NCI-H1930 (cell line): ENCODE data around the gene RBM34.
"Not testable (repeated sequence)": the region's sequence is repeated elsewhere in the genome, so short reads cannot be mapped to it uniquely, and the experiment has no call there.

Experiments used
- DNase-seq, 2 experiments: peaks; one replicate each; lab custom pipeline; 2025; lab: John Stamatoyannopoulos, UW

Gene RBM34

DNA sequence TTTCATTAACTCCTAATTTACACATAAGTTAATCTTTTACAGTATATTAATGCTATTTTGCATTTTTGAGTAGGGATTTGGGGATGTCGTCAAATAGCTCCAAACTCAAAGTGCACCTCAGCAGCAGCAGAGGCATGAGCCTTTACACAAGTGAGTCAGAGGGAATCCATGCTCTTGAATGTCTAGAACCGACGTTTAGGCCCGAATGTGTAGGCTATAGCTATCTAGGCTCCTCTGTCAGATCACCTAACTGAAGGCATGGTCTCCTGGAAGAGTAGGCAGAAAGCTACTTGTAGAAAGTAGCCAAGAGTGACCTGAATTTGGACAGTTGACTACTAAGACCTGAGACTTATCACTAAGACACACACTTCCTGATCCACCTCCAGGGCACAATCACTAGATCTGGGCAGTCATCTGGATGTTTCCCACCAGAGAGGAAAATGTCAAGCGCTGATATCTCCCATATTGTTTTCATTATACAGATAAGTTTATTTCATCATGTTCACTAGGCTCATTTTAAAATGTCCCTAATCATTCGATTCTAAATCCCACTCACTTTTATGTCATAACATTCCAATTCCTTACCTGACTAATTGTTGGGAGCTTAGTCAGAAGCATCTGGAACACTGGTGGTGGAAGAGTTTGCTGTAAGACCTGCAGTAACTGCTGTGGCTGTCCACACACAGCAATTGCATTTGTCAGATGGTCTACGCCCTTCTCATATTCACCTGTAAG, 47.7 kb downstream of the RBM34 start:
- DNase-seq, result no peak

GRCh38 chr1:235112297-235113182, 48.5 kb downstream of the RBM34 start:
- no peak for DNase-seq

DNA sequence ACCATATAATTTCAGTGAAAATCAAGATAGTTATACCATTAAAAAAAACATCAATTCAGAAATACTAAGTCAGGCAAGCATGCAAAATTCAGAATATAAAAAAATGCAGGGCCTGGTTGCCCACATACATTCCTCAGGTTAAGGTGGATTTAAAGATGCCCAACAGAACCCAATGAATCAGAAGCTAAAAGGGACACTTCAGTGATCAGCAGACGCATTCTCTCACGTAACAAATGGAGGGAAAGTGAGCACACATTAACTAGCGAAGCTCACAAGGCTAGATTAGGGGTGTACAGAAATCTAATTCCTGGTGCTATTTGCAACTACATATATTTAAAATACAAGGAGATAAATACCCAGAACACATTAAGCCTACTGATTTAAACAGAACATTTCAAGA, 49.9 kb downstream of the RBM34 start:
- DNase-seq, result no peak

DNA sequence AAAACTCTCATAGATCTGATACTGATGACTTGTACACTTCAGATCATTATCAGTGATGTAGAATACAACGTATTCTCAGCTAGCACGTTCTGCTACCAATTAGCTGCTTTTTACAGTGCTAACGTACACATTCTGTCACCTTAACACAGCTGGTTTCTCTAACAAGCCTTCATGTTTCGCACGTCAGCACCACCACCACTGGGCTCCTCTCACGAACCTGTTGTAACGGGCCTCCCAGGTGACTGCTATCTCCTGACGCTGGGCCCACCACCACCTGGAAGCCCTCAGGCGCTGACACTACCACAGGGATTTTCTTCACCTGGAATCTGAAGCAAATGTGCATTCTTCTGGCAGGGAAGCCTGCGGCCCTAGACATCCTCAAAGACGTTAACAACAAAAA, 52.2 kb downstream of the RBM34 start:
- DNase-seq, result no peak

GRCh38 chr1:235108185-235108593, 52.9 kb downstream of the RBM34 start:
- DNase-seq, result no peak

GRCh38 chr1:235107368-235108184, 53.5 kb downstream of the RBM34 start:
- no peak for DNase-seq

DNA sequence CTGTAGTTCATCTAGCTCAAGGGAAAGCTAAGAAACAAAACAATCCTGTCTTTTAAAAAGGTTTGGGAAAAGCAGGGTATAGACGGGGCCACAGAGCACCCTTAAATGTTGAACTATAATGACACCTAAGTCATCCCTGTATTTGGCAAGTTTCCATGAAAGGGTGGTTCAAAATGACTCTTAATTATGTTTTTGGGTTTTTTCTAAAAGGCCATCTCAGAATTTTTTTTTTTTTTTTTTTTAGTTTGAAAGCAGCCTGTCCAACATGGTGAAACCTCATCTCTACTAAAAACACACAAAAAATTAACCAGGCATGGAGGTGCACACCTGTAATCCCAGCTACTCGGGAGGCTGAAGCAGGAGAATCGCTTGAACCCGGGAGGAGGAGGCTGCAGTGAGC, 54.6 kb downstream of the RBM34 start:
- DNase-seq, result no peak

- no peak for DNase-seq
These were observed 55.7 kb downstream of the RBM34 start for GRCh38 chr1:235105051-235106043.

DNA sequence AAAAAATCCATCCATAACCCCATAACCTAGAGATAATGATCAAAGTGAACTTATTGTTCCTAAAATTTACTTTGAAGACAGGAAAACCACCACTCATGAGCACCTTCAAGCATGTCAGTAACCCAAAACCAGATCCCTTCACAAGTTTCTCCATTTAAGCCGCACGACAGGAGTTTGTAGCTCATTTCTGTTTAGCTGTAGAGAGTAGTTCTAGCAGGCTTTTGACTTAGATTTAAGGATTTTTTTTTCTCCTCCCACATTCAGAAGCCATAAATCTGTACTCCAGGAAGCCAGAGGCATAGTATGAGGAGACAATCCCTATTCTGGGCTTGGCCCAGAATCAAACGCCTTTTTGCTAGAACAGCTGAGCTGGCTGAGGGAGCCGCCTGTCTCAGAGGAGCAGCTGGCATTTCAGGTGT, 58.0 kb downstream of the RBM34 start:
- no peak for DNase-seq

DNA sequence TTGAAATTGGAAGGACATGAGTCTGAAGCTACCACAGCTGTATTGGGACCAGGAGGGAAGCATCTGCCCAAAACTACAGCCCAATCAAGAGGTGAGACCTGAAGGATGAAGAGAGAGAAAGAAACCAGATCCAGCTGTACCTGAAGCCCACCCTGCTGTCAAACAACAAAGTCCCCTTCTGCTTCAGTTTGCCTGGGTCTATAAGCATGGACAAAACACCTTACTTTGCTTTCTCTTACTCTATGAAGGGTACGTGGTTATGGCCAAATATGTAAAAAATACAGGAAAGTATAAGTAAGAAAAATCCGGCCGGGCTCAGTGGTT, 58.8 kb downstream of the RBM34 start:
- DNase-seq, result no peak

DNA sequence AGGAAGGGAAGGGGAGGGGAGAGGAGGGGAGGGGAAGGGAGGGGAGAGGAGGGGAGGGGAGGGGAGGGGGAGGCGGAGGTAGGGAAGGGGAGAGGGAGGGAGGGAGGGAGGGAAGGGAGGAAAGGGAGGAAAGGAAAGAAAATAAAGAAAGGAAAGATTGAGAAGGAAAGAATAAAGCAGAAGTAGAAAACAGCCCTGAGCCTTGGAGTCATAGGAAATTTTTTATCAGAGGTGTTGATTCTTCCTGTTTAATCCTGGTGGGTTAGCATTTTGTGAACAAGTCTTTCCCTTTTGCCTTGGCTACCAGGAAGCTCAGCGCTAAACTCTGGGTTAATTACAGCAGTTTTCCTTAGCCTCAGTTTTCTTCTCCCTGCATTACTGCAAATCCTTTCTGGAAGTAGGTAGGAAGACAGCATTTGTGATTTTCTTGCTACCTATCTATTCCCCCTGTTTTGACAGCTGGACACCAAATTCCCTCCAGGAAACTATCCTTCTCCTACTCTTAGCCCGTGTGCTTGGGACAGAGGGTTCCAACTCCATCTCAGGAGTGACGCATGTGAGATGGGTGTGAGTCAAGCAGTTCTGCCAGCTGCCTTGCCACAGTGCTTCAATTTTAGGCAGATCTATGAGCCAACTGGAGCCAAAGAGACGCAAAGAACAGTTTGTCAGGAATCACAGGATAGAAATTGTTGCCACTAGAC, 59.3 kb downstream of the RBM34 start:
- DNase-seq, result no peak

GRCh38 chr1:235100194-235100772, 60.8 kb downstream of the RBM34 start:
- no peak for DNase-seq

GRCh38 chr1:235098991-235099390, 62.1 kb downstream of the RBM34 start:
- no peak for DNase-seq

- no peak for DNase-seq
These were observed 62.5 kb downstream of the RBM34 start for GRCh38 chr1:235098547-235098946.

DNA sequence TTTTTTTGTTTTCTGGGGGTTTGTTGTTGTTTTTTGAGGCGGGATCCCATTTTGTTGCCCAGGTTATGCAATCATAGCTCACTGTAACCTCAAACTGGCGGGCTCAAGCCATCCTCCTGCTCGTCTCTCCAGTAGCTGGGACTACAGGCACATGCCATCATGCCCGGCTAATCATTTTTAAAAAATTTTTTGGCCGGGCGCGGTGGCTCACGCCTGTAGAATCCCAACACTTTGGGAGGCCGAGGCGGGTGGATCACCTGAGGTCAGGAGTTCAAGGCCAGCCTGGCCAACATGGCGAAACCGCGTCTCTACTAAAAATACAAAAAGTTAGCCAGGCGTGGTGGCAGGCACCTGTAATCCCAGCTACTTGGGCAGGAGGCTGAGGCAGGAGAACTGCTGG, 63.5 kb downstream of the RBM34 start:
- not testable (repeated sequence) for DNase-seq

GRCh38 chr1:235095938-235096562, 65.0 kb downstream of the RBM34 start:
- DNase-seq, result no peak

GRCh38 chr1:235093696-235094592, 67.1 kb downstream of the RBM34 start:
- no peak for DNase-seq

DNA sequence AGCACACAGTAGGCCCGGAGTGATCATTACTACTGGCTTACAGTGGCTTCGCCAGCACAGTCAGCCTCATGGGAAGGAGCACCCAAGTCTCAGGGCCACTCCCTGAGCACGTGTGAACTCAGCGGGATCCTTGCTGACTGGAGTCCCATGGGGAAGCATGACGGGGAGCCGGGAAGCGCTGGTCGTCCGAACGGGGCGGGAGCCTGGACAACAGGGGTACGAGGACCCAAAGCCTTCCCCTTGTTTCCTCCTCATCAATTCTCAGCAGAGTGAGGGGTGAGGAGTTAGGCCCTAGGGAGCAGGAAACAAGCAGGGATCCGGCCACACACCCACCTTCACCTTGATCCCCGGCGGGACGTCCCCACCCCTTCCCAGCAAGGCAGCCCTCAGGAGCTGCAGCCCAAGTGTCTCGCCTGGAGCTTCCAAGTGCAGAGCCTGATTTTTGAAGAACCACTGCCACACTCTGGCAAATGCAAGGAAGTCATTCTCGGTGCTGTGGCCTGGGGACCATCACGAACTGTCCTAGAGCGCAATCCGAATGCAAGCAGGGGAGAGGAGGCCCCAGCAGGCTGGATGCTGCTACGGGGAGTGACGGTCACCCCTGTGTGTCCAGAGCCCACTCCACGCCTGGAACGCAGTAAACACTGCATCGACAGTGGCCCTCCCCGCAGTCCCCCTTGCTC, 67.9 kb downstream of the RBM34 start:
- peak in 1 of 2 experiments; percentile 60 for DNase-seq
